Brain pericyte (primary cell): ENCODE data around the gene TRPC4.
"Not testable (repeated sequence)": the region's sequence is repeated elsewhere in the genome, so short reads cannot be mapped to it uniquely, and the experiment has no call there.

Experiments
- DNase-seq: peaks from one replicate; pipeline ENCODE4 v3.0.0-alpha.2; 2012; ENCODE audit warnings: low read depth, low spot score

Gene TRPC4

DNA sequence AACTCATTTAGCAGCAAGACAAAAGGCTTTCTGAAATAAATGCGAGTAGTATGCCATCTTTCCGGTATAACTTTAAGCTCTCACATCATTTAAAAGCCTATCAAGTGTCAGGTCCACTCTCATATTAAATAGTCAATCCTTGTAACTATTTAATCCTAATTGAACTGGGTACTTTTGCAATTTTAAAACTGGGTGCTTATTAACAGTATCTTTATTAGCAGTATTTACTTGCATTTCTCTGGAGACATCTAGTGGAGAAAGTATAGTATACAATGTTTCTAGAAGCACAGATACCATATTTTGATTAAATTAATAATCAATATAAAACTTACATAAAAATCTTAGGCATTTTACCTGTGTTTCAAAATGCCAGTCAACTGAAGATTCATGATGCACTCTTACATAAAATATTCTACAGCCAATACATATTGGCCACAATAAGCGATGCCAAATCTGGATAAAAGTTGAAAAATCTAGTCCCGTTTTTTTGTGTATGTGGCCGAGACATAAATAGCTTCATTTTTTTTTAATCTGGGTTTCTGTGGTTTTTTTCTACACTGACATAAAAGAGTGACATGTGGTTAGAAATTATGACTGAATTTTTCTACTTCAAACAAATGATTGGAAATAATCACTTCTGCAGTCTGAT, 266.7 kb downstream of the TRPC4 start:
- DNase-seq: no peak

DNA sequence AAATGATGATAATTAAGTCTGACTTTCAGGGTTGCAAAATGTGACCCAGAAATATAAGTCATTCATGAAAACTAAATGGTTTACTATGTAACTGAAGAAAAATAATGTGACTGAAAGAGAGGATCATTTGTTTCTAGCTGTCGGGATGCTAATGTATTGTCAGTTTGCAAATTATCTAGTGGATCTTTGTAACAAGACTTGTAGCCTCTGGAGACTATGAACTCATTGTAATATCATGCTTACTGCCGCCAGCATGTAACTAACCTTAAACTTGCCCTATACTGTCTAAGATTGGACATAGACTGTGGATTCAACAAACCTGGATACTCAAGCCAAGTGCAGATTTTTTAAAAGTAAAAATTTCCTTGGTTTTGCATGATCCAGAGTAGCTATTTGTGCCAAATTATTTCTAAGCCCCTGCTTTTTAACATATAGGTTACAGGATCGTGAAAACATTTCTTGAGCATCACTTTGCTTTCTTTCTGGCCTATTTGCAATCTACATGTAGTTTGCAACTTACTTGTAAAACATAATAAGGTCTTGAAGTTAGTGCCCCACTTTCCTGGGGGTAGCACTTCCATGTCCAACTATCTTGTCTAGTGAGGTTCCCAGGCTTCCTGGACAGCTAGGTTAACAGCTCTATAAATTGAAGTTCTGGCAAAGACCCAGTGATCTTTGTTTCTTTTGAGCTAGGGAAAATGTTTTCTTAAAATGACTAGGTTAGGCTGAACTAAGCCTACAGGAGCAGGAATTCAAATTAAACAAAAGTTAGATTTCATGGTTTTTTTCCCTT, 267.7 kb downstream of the TRPC4 start:
- DNase-seq: no peak

DNA sequence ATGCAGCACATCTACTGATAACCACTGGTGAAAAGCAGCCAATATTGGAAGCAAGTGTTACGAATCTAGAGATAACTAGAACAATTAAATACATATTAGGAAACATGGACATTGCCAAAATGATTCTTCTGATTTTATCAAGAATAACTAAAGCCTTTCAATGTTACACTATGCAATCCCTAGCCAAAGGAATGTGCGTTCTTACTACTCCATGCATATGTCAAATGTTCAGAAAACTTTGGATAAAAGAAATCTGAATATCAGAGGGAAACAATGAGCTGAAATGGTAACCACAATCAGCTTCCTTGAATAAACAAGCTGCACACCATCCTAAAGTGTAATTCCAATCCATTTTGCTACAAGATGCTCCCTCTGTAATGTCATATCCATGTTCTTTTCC, 270.1 kb downstream of the TRPC4 start:
- DNase-seq: no peak

DNA sequence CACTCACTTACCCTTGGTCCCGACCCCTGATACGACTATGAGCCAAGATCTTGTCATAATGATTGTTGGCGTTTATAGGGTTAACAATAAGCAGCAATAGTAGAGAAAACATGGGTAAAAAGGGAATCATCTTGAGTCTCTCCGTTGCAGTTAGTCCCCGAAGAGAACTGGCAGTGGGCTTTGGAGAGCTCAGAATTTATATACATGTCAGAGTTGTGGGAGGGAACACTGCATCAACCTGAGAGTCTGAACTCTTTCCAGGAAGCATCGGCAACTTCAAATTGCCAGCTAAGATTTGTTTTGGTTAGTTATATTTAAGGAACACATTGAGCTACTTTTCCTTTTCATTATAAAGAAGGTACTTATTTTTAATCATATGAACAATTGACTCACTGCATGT, 271.0 kb downstream of the TRPC4 start, which contains the start of gene POSTN:
POSTN (minus strand) TSS at position 172 of the 400 bp plus-strand sequence; CDS start at position 130, 42 bp downstream.
- DNase-seq: no peak

DNA sequence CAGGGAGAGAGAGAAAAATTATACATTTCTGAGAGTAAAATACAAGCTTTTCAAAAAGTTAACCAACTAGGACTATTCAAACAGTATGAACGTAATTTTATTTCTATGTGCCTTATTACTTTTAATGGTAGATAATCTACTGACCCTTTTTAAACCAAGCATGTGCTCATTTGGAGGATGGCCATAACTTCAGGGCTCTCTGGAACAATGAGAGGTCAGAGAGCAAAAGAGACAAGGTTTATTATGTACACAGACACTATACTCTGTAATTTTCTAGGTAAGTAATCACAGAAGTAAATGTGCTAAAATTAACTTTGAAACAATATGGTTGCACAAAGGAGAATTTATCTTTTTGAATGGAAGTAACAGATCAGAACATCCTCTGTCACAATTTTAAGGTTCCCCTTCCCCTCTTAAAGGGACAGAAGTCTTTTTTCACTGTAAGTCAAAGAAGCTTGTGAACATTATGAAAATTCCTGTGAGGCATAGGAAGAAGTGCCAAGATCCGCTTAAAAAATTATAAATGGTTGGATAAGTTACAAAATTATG, 272.0 kb downstream of the TRPC4 start:
- no peak for DNase-seq

DNA sequence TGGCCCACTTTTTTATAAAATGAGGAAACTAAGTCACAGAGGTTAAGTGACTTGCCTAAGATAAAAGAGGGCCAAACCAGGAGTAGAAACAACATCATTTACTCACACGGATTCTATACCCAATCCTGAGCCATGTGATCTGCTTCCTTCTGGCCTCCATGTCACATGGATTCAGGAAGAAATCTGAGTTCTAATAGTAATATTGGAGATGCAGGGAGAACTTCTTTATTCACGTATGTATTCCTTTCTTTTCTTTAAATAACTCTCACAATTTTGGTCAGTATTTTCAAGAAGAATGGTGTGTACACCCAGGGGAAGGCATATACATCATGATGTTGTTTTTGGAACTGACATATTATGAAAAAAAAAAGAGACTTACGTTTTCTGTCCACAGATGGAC, 272.8 kb downstream of the TRPC4 start:
- no peak for DNase-seq

DNA sequence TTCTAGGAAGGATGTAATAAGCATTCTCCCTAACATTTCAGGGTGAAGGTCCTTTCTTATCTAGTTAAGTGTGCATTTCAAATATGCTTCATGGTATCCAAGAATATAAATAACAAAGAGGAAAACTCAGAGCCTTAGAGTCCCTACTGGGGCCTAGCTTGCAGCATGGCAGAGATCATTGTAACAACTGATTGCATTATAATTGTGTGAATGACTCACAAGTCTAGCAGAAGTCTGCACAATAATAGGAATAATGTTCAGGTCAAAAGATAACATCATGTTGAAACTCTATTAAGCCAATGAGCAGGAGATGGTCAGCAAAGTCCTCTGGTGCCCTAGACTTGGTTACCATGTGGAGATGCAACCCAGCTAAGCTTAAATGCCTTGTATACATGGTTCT, 274.4 kb downstream of the TRPC4 start:
- DNase-seq: no peak

DNA sequence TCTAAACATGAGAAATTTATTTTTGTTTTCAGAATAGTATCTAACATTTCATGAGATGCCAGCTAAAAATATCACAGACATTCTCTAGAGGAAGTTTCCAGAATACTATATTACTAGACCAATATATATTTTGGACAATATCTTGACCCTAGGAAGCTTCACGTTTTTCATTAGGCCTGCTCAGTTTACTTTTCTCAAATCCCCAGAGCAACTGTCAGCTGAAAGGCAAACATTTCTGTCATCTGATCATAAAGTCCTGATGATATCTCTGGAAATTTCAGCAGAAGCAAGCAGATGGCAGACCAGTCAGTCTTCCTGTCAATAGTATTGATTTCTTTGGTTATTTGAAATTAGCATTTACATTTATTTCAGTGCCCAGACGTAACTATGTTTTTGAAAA, 275.0 kb downstream of the TRPC4 start:
- no peak for DNase-seq

DNA sequence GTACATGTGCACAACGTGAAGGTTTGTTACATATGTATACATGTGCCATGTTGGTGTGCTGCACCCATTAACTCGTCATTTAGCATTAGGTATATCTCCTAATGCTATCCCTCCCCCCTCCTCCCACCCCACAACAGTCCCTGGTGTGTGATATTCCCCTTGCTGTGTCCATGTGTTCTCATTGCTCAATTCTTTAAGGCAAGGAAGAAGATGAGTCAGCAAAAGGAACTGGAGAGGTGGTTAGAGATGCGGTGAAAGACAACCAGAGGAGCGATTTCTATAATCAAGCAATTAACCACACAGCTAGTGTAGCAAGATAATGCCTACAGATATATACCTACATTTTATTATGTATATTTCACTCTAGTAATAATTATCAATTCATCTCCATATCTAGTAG, 280.2 kb downstream of the TRPC4 start:
- not testable (repeated sequence) for DNase-seq

DNA sequence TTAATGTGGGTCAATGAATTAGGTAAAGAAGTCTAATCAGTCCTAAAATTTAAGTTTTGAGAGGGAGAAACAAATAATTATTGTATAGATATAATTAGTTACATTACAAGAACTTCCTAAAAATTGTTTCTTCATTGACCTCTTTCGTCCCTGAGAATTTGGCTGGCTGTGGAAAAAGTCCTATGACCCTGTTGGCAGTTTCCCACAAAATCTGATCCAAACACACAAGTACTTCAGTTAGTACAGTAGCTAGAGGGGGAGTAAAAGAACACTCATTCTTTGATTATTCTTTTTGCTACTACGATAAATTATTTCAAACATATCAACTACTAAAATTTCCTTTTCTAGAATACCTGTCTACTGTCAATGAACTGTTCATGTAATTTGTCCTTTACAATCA, 282.3 kb downstream of the TRPC4 start:
- DNase-seq: no peak
